ENCODE data around the gene DOCK10.

Gene DOCK10

DNA sequence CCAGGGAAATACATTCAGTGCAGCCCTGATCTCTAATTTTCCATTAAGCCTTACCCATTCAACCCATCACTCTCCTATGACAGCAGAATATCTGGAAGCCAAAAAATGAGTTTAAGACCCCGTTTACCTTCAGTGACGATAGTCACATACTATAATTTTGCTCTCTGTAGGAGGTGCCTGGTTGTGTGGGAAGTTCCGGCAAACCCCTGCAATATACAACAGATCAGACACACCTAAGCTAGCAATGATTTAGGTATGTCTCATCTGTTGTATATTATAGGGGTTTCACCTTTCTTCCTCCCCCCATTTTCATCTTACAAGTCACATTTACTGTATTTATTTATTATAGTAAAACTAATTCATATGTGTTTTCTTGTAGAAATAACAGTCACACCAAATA, 101.7 kb downstream of the DOCK10 start:
- DNase-seq (ENCODE audit: insufficient read length, low spot score), result no peak

DNA sequence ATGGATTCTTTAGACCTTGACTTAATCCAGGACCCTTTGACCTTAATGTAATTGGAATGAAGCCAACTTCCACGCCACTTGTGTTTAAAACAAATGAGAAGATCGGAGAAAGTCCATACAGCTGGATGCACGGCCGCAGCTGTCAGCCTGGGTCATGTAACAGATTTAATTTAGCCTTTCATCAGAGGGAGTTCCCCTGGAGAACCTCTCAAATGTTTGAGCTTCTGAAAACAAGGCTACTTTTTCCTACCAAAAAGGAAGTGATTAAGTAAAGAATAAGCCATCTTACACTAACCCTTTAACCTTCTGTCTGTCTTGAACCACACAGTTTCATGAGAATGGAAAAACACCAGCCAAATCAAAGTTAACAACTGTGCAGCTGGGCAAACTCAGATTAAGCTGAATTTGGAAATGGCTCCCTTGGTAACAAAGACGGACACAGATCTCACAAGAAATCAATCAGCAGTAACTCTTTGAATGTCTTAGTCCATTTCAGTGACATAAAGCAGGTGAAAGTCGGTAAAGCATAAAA, 103.6 kb downstream of the DOCK10 start:
- TF ChIP-seq, protein P1, sequence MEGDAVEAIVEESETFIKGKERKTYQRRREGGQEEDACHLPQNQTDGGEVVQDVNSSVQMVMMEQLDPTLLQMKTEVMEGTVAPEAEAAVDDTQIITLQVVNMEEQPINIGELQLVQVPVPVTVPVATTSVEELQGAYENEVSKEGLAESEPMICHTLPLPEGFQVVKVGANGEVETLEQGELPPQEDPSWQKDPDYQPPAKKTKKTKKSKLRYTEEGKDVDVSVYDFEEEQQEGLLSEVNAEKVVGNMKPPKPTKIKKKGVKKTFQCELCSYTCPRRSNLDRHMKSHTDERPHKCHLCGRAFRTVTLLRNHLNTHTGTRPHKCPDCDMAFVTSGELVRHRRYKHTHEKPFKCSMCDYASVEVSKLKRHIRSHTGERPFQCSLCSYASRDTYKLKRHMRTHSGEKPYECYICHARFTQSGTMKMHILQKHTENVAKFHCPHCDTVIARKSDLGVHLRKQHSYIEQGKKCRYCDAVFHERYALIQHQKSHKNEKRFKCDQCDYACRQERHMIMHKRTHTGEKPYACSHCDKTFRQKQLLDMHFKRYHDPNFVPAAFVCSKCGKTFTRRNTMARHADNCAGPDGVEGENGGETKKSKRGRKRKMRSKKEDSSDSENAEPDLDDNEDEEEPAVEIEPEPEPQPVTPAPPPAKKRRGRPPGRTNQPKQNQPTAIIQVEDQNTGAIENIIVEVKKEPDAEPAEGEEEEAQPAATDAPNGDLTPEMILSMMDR (IDR thresholded peaks at IDR 0.05; ENCODE audit: insufficient read depth, missing control alignments), result no peak
- FAIRE-seq (no peak), DNase-seq (ENCODE audit: insufficient read length, low spot score) (no peak)

More for the DNA sequence above, 101.7 kb downstream of the DOCK10 start:
- TF ChIP-seq, protein P1 (IDR thresholded peaks at IDR 0.05; ENCODE audit: insufficient read depth, missing control alignments), result no peak
- FAIRE-seq, result no peak

DNA sequence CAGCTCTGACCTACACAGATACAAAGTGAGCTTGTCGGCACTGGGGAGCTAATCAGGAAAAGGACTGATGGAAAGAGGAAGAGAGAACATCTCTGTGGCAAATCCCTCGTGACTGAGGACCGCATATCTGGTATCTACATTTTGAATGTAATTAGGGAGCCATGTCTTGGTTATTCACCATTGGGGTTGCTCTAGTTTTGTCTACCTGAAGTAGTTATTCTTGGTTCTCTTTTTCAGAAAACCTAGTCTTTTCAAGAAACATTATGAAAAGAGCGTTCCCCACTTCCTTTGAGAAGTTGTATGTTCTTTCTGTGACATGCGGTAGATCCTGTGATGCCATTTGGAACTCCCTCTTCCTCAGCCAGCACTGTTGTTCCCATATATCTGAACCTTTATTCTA, 104.4 kb downstream of the DOCK10 start:
- FAIRE-seq, result no peak
- TF ChIP-seq, protein P1 (IDR thresholded peaks at IDR 0.05; ENCODE audit: insufficient read depth, missing control alignments), result no peak
- no peak for DNase-seq (ENCODE audit: insufficient read length, low spot score)

DNA sequence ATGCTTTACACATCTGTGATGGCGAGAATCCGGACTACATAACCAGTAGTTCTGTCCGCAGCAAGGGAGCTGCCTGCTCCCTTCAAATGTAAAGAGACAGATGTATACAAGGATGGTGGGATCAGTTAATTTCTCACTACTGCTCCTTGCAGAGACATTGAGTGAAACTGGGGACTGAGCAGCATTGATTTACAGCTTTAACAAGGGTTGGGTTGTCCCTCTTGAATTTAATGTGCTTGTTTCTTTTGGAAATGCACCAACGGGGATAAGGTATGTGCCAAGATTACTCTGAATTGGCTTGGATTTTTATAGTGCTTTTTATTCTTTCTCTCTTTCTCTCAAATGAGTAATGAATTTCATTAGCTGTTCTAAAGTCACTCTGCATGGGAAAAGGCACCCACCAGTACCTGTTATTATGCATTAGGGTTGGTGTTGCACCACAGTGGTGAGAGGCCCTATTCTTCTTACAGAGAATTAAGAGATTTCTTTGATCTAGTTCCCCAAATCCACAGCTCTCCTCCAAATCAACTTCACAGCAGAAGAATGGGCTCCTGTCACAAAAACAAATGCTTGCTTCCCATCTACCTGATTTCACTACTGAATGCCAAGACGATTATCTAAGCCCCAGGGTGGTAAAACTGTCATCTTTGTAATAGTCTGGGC, 107.6 kb downstream of the DOCK10 start:
- DNase-seq (ENCODE audit: insufficient read length, low spot score) (no peak), FAIRE-seq (no peak)
- TF ChIP-seq, protein P1 (IDR thresholded peaks at IDR 0.05; ENCODE audit: insufficient read depth, missing control alignments), result no peak

DNA sequence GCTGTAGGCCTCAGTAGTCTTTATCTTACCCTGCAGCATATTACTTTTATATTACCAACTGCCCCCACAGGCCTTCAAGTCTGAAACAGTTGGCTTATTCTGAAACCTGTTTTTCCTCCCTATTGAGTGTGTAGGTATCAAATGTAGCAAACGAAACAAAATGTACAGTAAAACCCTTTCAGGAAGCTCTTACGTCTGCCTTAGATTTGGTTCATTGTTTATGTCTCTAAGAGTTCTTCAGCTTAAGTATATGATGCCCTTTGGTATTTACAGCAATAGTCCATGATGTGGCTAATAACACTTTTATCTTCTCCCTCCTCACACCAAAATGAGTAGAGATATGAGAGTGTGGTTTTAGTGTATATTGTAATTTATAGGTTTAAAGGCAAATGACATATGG, 108.8 kb downstream of the DOCK10 start:
- TF ChIP-seq, protein P1 (IDR thresholded peaks at IDR 0.05; ENCODE audit: insufficient read depth, missing control alignments), result no peak
- FAIRE-seq, result no peak
- no peak for DNase-seq (ENCODE audit: insufficient read length, low spot score)

DNA sequence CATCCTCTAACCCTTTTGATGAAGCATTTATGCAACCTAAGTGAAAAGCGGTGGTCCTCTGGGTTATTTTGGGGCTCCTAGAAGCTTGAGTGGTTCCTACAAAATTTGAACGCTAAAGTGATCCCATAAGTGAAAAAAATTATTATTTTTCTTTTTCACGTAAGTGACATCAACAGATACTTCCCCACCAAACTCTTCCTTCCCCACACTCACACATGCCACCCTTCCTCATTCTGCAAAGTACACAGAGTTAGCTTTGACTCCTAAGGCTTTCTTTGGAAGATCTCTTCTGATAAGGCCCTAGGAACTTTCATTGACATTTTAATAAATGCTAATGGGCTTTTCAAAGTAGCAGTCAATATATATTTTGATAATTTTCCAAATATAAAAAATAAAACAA, 109.7 kb downstream of the DOCK10 start:
- FAIRE-seq, result no peak
- no peak for DNase-seq (ENCODE audit: insufficient read length, low spot score)
- TF ChIP-seq, protein P1 (IDR thresholded peaks at IDR 0.05; ENCODE audit: insufficient read depth, missing control alignments), result no peak

DNA sequence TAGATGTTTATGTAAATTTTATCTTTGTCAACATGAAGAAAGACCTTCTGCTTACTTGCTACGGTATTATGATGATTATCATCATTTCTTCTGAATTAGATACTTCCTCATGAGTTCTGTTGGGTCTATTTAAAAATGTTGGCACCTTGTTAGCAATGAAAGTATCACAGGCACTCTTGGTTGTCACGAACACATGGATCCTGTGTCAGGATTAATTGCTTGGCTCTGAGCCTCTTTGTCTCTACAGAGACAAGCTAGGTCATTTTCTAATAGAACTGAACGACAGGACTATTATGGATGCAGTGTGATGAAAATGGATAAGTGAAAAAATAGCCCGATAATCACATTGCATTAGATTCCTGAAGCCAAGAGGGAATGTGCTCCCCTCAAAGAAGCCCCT, 110.3 kb downstream of the DOCK10 start:
- FAIRE-seq, result no peak
- no peak for DNase-seq (ENCODE audit: insufficient read length, low spot score)
- TF ChIP-seq, protein P1 (IDR thresholded peaks at IDR 0.05; ENCODE audit: insufficient read depth, missing control alignments), result no peak

All from D721Med (cell line).